Measurements from ENCODE around the gene CLDN7.

CLDN7 gene

GRCh38 chr17:7218166-7218565, 44.1 kb downstream of the CLDN7 start:
- no peak for TF ChIP-seq GATA2 (IDR thresholded peaks at IDR 0.05; ENCODE audit: low read depth, low read length)
- no peak for TF ChIP-seq GATA3 (IDR thresholded peaks at IDR 0.05; ENCODE audit: low read depth, low read length)

GRCh38 chr17:7217113-7217987, 44.9 kb downstream of the CLDN7 start:
- TF ChIP-seq GATA2 (IDR thresholded peaks at IDR 0.05; ENCODE audit: low read depth, low read length) (no peak), GATA3 (IDR thresholded peaks at IDR 0.05; ENCODE audit: low read depth, low read length) (no peak)

- no peak for TF ChIP-seq GATA3 (IDR thresholded peaks at IDR 0.05; ENCODE audit: low read depth, low read length)
- no peak for TF ChIP-seq GATA2 (IDR thresholded peaks at IDR 0.05; ENCODE audit: low read depth, low read length)
Measured at GRCh38 chr17:7216242-7217112, 45.8 kb downstream of the CLDN7 start.

GRCh38 chr17:7215652-7216180, 46.6 kb downstream of the CLDN7 start:
- TF ChIP-seq GATA2 (IDR thresholded peaks at IDR 0.05; ENCODE audit: low read depth, low read length) (no peak), GATA3 (IDR thresholded peaks at IDR 0.05; ENCODE audit: low read depth, low read length) (no peak)

- no peak for TF ChIP-seq GATA2 (IDR thresholded peaks at IDR 0.05; ENCODE audit: low read depth, low read length)
- TF ChIP-seq GATA3 (IDR thresholded peaks at IDR 0.05; ENCODE audit: low read depth, low read length): no peak
Measured at GRCh38 chr17:7215136-7215638, 47.1 kb downstream of the CLDN7 start.

GRCh38 chr17:7214300-7215135, 47.8 kb downstream of the CLDN7 start:
- no peak for TF ChIP-seq GATA3 (IDR thresholded peaks at IDR 0.05; ENCODE audit: low read depth, low read length)
- peak; percentile 91 for TF ChIP-seq GATA2 (IDR thresholded peaks at IDR 0.05; ENCODE audit: low read depth, low read length)

GRCh38 chr17:7213895-7214299, 48.4 kb downstream of the CLDN7 start:
- no peak for TF ChIP-seq GATA3 (IDR thresholded peaks at IDR 0.05; ENCODE audit: low read depth, low read length)
- peak; percentile 28; the same call in 1 of the 2 replicates for TF ChIP-seq GATA2 (IDR thresholded peaks at IDR 0.05; ENCODE audit: low read depth, low read length)

GRCh38 chr17:7211491-7212273, 50.6 kb downstream of the CLDN7 start:
- TF ChIP-seq GATA2 (IDR thresholded peaks at IDR 0.05; ENCODE audit: low read depth, low read length) (no peak), GATA3 (IDR thresholded peaks at IDR 0.05; ENCODE audit: low read depth, low read length) (no peak)

Measured in SH-SY5Y (cell line).